Activated gamma-delta T cell (primary cell): ENCODE measurements around the gene KLHDC9.
"Not testable (repeated sequence)": the region's sequence is repeated elsewhere in the genome, so short reads cannot be mapped to it uniquely, and the experiment has no call there.

ENCODE experiments used
- DNase-seq: peaks from one replicate; lab custom pipeline; 2025; lab: John Stamatoyannopoulos, UW
- total RNA-seq, 2 donors: gene quantifications; one replicate each; lab custom pipeline; 2026; lab: John Stamatoyannopoulos, UW

Gene KLHDC9, protein sequence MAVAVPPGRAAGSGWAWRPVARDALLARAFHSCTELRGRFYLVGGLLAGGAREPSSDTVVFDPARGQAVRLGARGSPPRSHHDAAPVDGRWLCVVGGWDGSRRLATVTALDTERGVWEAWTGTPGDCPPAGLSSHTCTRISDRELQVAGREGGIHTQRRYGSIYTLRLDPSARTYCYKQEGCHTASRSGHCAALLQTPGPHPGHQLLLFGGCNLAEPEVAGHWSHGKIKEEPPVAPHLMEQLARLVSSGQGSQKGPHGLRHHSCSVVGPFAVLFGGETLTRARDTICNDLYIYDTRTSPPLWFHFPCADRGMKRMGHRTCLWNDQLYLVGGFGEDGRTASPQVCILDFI
- 1.1 reads per million in 2 donors for total RNA-seq

DNA sequence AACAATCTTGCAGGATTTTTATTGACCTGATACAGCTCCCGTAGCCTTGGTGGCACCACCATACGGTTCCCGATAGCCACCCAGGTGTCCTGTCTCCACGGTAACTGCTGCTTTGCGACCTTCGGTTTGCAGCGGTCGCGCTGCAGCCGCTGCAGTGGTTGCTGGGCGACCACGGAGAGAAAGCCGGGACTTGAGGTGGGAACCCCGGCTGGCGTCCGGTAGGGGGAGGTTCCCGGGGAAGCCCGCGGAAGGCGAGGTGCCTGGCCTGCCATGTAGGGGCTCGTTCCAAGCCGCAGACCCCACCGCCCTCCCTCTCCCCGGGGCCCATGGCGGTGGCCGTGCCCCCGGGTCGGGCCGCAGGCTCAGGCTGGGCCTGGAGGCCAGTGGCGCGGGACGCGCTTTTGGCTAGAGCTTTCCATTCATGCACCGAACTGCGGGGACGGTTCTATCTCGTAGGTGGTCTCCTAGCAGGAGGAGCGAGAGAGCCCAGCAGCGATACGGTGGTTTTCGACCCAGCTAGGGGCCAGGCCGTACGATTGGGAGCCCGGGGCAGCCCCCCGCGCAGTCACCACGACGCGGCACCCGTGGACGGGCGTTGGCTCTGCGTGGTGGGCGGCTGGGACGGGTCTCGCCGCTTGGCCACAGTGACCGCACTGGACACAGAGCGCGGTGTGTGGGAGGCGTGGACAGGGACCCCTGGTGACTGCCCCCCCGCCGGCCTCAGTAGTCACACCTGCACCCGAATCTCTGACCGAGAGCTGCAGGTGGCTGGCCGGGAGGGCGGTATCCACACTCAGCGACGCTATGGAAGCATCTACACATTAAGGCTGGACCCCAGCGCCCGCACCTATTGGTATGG, at the start of gene KLHDC9:
KLHDC9 (plus strand) TSS at position 152 of the 859 bp plus-strand sequence; CDS start at position 327, 175 bp downstream.
- DNase-seq = peak; percentile 56

DNA sequence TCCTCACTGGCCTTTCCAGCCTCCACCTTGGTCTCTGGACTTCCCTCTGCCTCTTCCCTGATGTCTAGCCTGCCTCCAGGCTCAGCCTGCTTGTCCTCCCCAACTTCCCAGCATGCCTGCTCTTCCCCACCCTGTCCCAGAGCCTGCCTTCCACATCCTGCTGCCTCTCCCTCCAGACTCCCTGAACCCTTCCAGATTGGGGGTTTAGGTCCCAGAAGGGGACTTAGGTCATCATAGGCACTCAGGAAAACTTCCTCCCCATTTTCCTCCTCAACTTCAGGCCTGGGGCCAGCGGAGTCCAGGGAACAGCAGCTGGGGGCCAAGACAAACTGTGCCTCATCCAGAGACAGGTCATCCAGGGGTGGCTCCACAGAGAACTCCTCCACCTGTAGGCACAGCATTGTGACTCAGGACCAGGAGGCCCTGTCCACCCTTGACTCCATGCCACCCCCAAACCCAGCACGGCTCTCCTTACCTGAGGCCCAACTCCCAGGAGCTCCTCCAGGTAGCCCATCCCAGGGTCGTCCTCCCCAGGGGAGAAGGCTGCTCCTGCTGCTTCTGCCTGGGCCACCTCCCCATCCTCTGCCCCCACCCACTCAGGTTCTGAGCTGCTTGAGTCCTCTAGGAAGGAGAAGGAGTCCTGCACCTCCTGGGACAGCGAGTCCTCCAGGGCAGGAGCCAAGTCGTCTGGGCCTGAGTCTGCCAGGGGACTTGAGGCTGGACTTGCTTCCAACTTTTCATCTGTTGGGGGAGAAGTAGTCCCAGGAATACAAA, 49.0 kb upstream of the KLHDC9 start:
- no peak for DNase-seq

GRCh38 chr1:161051219-161051618, 46.9 kb upstream of the KLHDC9 start:
- no peak for DNase-seq

- no peak for DNase-seq
Observed at GRCh38 chr1:161052899-161053298, 45.3 kb upstream of the KLHDC9 start.

GRCh38 chr1:161054232-161054631, 43.9 kb upstream of the KLHDC9 start:
- no peak for DNase-seq

GRCh38 chr1:161054805-161055204, 43.4 kb upstream of the KLHDC9 start:
- DNase-seq = no peak

DNA sequence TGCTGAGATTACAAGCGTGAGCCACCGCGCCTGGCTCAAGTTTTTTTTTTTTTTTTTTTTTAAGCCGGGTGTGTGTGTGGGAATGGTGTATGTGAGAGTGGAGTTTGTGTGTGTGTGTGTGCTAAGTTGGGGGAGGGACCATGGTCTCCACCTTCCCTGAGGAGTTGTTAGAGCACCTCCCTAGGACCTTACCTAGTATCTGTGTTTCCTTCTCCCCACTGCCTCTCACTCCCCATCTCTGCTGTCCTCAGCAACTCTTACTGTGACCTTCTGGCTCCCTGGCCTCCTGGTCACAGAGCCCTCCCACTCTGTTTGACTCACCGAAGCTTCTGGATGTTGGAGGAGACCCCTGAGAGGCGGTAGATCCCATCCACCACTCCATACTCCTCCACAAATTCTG, 38.9 kb upstream of the KLHDC9 start:
- DNase-seq = no peak

- no peak for DNase-seq
Observed at GRCh38 chr1:161061419-161061818, 36.7 kb upstream of the KLHDC9 start.

- DNase-seq = not testable (repeated sequence)
Observed at GRCh38 chr1:161063936-161064335, 34.2 kb upstream of the KLHDC9 start.

DNA sequence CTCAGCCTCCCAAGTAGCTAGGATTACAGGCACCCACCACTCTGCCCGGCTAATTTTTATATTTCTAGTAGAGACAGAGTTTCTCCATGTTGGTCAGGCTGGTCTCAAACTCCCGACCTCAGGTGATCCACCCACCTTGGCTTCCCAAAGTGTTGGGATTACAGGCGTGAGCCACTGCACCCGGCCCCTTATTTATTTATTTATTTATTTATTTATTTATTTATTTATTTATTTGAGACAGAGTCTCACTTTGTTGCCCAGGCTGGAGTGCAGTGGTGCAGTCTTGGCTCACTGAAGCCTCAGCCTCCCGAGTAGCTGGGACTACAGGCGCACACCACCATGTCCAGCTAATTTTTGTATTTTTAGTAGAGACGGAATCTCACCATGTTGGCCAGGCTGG, 32.5 kb upstream of the KLHDC9 start:
- not testable (repeated sequence) for DNase-seq

GRCh38 chr1:161066694-161067093, 31.5 kb upstream of the KLHDC9 start:
- no peak for DNase-seq

DNA sequence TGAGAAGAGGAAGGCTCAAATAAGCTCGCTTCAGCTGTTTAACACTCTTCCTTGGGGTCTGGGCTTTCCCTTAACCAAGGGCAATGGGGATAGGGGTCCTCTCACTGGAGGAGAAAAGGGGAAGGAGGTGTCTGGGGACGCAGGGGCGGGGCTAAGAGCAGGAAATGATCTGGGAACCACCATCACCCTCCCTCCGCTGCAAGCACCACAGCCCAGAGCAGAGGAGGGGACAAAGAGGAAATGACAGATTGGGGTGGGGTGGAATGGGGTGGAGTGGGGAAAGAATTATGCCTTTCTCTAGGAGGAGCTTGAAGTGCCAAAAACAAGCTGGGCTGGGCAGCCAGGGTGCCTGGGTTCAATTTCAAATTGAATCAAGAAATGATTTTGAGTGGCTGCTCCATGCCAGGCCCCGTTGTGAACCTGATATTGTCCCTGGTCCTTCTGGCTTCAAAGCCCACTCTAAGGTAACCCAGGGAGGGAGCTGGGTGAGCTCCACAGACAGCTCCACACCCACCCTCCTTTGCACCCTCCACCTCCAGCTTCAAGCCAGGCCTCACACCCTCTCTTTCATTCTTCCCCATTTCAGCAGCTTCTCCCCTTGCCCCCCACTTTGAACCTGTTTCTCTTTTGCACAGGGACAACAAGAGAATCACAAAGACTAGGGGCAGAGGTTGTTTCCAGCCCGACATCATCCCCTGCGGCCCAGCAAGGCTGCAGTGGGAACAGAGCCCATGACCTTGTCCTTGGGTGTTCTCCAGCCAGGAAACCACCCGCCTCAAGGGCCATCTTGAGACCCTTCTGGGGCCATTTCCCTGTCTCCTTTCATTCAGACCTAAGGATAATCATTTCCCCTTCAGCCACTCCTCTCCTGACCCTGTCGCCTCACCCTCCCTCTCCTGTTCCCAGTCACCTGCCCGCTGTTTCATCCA, 29.6 kb upstream of the KLHDC9 start:
- no peak for DNase-seq

GRCh38 chr1:161069241-161069640, 28.9 kb upstream of the KLHDC9 start:
- DNase-seq = no peak

DNA sequence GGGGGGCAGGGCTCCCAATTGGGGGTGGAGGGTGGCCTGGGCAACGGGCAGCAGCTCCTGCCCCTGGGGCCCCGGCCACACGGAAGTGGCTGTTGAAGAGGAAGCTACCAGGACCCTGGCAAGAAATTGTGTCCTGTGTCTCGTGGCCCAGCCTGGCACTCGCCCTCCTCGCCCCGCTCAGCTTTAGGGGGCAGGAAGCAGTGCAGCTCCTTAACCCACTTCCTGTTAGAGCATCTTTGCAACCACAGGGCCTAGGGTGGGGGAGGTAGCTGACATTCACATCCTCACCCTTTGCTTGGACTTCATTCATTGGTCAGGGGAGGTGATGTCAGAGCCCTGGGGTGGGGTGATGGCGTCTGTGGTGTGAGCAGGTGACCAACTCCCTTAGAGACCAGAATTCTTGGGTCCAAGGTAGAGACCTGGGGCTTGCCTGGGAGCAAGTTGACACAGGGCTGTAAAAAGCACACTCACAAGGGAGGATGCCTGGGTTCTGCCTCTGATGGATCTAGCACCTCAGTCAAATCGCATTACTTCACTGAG, 28.4 kb upstream of the KLHDC9 start, which contains the start of gene ARHGAP30:
ARHGAP30 (minus strand) TSS at position 161 of the 540 bp plus-strand sequence. CDS start 267 bp downstream, outside the sequence.
- peak; percentile 54 for DNase-seq

DNA sequence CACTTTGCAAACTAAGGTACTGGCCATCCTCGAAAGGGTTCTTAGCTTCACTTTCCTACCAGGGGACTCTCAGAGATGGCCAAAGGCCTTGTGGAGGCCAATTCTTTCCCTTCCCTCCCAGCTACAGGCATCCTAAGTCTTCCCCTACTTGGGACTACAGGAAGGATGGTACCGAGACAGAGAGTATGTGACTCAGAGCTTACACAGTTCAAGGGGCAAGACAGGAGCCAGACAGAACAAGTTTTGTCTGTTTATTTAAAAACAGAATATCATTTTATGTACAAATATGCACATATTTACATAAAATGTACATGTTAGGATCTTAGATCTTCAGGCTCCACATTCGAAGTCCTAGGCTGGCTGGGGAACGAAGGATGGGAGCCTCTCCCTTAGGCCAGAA, 27.4 kb upstream of the KLHDC9 start:
- no peak for DNase-seq

DNA sequence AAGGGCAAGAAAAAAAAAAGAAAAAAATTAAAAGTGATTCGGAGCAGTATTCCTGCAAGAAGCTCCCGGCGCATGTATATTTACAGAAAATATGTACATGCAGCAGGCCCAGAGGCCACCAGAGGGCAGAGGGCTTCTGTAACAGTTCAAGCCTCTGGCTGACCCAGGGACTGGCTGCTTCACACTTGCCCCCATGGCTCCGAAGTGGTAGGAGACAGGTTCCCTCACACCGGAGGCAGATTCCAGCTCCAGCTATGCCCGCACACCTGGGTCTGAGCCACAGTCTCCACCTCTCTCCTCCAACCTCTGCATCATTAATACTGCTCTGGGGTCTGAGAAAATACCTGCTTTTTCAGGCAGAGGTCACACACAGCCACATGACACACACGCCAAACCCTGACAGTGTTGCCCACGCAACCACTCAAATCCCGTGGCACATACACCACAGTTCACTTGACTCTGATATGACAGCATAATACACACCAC, 26.2 kb upstream of the KLHDC9 start:
- DNase-seq = no peak

GRCh38 chr1:161072751-161073449, 25.3 kb upstream of the KLHDC9 start:
- no peak for DNase-seq

GRCh38 chr1:161073474-161074121, 24.6 kb upstream of the KLHDC9 start:
- DNase-seq = no peak

DNA sequence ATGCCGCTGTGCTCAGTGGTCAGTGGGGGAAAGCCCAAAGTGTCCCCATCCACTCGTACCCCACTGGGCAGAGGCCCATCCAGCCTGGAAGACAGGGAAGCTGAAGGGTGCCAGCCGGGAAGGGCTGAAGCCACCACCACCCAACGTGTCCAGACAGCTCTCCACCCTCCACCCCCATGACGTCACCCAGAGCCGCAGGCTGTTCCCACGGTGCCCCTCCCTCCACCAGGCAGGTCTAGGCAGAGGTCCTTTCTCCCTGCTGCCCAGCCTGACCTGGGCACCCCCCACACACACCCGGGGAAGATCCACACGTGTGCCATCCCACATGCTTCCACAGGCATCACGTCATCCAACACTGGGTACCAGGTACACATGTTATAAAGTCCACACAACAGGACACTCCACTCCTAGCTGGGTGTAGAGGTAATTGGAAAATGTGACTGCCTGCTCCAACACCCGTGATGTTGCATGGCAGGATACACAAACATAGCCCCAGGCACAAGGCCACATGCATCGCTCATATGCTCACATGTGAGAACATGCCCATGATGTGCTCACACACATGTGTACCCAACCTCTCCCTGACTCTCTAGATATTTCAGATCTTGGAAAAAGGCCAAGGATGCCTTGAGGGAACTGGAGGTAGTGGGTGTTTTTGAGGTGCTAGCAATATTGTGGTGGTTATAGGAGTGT, 23.3 kb upstream of the KLHDC9 start:
- no peak for DNase-seq
